Activated naive CD4-positive, alpha-beta T cell treated with anti-CD3 and anti-CD28 coated beads for 36 hours (primary cell): ENCODE data around the gene DLGAP1. TPM values are rescaled to one million over a fixed set of nuclear protein-coding genes. Genes with fewer than 3 reads are reported as not detected.
"Not testable (repeated sequence)": the region's sequence is repeated elsewhere in the genome, so short reads cannot be mapped to it uniquely, and the experiment has no call there.

ENCODE experiments used
- CTCF ChIA-PET: fragments of 350-600 bp; sonication (Branson Sonifier 250); formaldehyde crosslinking; loops from one replicate; lab custom pipeline; 2021; ENCODE audit warnings: antibody characterized with exemption; lab: Charles Lee
- DNase-seq: peaks from one replicate; pipeline ENCODE4 v3.0.0-alpha.2; 2020
- H3K27ac Mint-ChIP-seq: one replicate; pipeline ENCODE4 v1.8.0; 2021; ENCODE audit warnings: mild to moderate bottlenecking, mixed read lengths
- H3K27me3 Mint-ChIP-seq: one replicate; pipeline ENCODE4 v1.8.0; 2021; ENCODE audit warnings: low read depth, mixed read lengths
- H3K36me3 Mint-ChIP-seq: one replicate; pipeline ENCODE4 v1.8.0; 2021; ENCODE audit warnings: low read depth, mixed read lengths
- H3K4me1 Mint-ChIP-seq: one replicate; pipeline ENCODE4 v1.8.0; 2021; ENCODE audit warnings: low read depth, mixed read lengths
- H3K4me3 Mint-ChIP-seq: one replicate; pipeline ENCODE4 v1.8.0; 2021; ENCODE audit warnings: mild to moderate bottlenecking, moderate library complexity, mixed read lengths
- H3K9me3 Mint-ChIP-seq: one replicate; pipeline ENCODE4 v1.8.0; 2021; ENCODE audit warnings: mixed read lengths
- intact Hi-C: fragments of 100-400 bp; cut with micrococcal nuclease; formaldehyde crosslinking; loops from one replicate; pipeline ENCODE4 v1.15.1; 2023
- total RNA-seq, 2 experiments: library from RNA; stranded (reverse); gene quantifications; one replicate each; pipeline ENCODE4 v1.2.3, GENCODE V29; 2021

Gene DLGAP1
- total RNA-seq, 2 experiments from 2014 or later: not detected

- Mint-ChIP-seq H3K4me3 (no peak overlapping the region), H3K4me1 (no peaks in the 10 kb centered on the region), H3K9me3 (no peaks in the 10 kb centered on the region), H3K36me3 (no peaks in the 10 kb centered on the region), H3K27me3 (no peaks in the 10 kb centered on the region), H3K27ac (no peak overlapping the region)
- intact Hi-C loops: no loop called here
- no peak for DNase-seq
- CTCF ChIA-PET: interaction anchor here (1.1 to 2.5 kb wide), 10 partner anchors 9 to 185 kb away, joined by 3 to 8 read pairs (median 5); no protein-coding TSS in a partner anchor
These were observed 972.8 kb downstream of the DLGAP1 start for GRCh38 chr18:3482258-3482657.

- DNase-seq: peak; percentile 50
- H3K36me3 Mint-ChIP-seq: no peaks in the 10 kb centered on the region
- no peak overlapping the region for H3K27ac Mint-ChIP-seq
- H3K9me3 Mint-ChIP-seq: no peaks in the 10 kb centered on the region
- CTCF ChIA-PET: interaction anchor here (1.1 to 2.5 kb wide), 10 partner anchors 8 to 184 kb away, joined by 3 to 8 read pairs (median 5); no protein-coding TSS in a partner anchor
- H3K27me3 Mint-ChIP-seq: no peaks in the 10 kb centered on the region
- intact Hi-C loops: no loop called here
- no peaks in the 10 kb centered on the region for H3K4me1 Mint-ChIP-seq
- H3K4me3 Mint-ChIP-seq: no peak overlapping the region
These were observed 973.4 kb downstream of the DLGAP1 start for GRCh38 chr18:3481696-3482210.

GRCh38 chr18:3480827-3481573 is 974.1 kb downstream of the DLGAP1 start:
- Mint-ChIP-seq H3K9me3 (no peaks in the 10 kb centered on the region), H3K27me3 (no peaks in the 10 kb centered on the region), H3K36me3 (no peaks in the 10 kb centered on the region), H3K4me1 (no peaks in the 10 kb centered on the region), H3K27ac (no peak overlapping the region), H3K4me3 (no peak overlapping the region)
- CTCF ChIA-PET: interaction anchor here (0.7 to 2.5 kb wide), 9 partner anchors 7 to 1676 kb away, joined by 4 to 8 read pairs (median 5); no protein-coding TSS in a partner anchor
- no peak for DNase-seq
- intact Hi-C loops: no loop called here

- intact Hi-C loops: no loop called here
- CTCF ChIA-PET: interaction anchor here (0.6 to 2.5 kb wide), 2 partner anchors 14 to 47 kb away, joined by 3 to 8 read pairs; no protein-coding TSS in a partner anchor
- Mint-ChIP-seq H3K4me1 (no peaks in the 10 kb centered on the region), H3K27ac (no peak overlapping the region), H3K27me3 (no peaks in the 10 kb centered on the region), H3K9me3 (no peaks in the 10 kb centered on the region), H3K36me3 (no peaks in the 10 kb centered on the region), H3K4me3 (no peak overlapping the region)
- no peak for DNase-seq
These were observed 975.1 kb downstream of the DLGAP1 start for GRCh38 chr18:3479978-3480509.

GRCh38 chr18:3478262-3478978 is 976.7 kb downstream of the DLGAP1 start:
- Mint-ChIP-seq H3K4me3 (no peak overlapping the region), H3K27me3 (no peaks in the 10 kb centered on the region), H3K4me1 (peaks cover 3% of the 10 kb centered on the region), H3K9me3 (no peaks in the 10 kb centered on the region), H3K27ac (no peak overlapping the region), H3K36me3 (no peaks in the 10 kb centered on the region)
- CTCF ChIA-PET: interaction anchor here (0.6 to 1.4 kb wide), 4 partner anchors 11 to 111 kb away, joined by 3 to 4 read pairs (median 3); no protein-coding TSS in a partner anchor
- intact Hi-C loops: no loop called here
- no peak for DNase-seq

GRCh38 chr18:3472681-3473544 is 982.2 kb downstream of the DLGAP1 start:
- intact Hi-C loops: loop anchor here (1.0 kb wide), 2 partner anchors 14 to 68 kb away; no protein-coding TSS in a partner anchor
- no peaks in the 10 kb centered on the region for H3K36me3 Mint-ChIP-seq
- no peaks in the 10 kb centered on the region for H3K27me3 Mint-ChIP-seq
- peaks cover 11% of the 10 kb centered on the region for H3K4me1 Mint-ChIP-seq
- no peaks in the 10 kb centered on the region for H3K9me3 Mint-ChIP-seq
- peak; percentile 44 for DNase-seq
- CTCF ChIA-PET: interaction anchor here (0.6 to 2.2 kb wide), 4 partner anchors 9 to 193 kb away, joined by 3 to 6 read pairs (median 4); no protein-coding TSS in a partner anchor
- H3K4me3 Mint-ChIP-seq: no peak overlapping the region
- no peak overlapping the region for H3K27ac Mint-ChIP-seq

GRCh38 chr18:3472121-3472520 is 983.0 kb downstream of the DLGAP1 start:
- CTCF ChIA-PET: interaction anchor here (0.5 to 0.6 kb wide), 2 partner anchors 20 to 146 kb away, joined by 3 read pairs; no protein-coding TSS in a partner anchor
- intact Hi-C loops, DNase-seq: not testable (repeated sequence)

GRCh38 chr18:3471141-3471648 is 983.9 kb downstream of the DLGAP1 start:
- intact Hi-C loops: no loop called here
- peaks cover 24% of the 10 kb centered on the region for H3K4me1 Mint-ChIP-seq
- CTCF ChIA-PET: interaction anchor here (0.5 to 1.0 kb wide), 2 partner anchors 24 to 114 kb away, joined by 3 read pairs; no protein-coding TSS in a partner anchor
- no peaks in the 10 kb centered on the region for H3K36me3 Mint-ChIP-seq
- no peak for DNase-seq
- no peaks in the 10 kb centered on the region for H3K27me3 Mint-ChIP-seq
- H3K27ac Mint-ChIP-seq: no peak overlapping the region
- no peak overlapping the region for H3K4me3 Mint-ChIP-seq
- H3K9me3 Mint-ChIP-seq: no peaks in the 10 kb centered on the region

More at GRCh38 chr18:3472121-3472520, 983.0 kb downstream of the DLGAP1 start:
- H3K27me3 Mint-ChIP-seq, H3K9me3 Mint-ChIP-seq, H3K4me3 Mint-ChIP-seq, H3K36me3 Mint-ChIP-seq, H3K27ac Mint-ChIP-seq: not testable (repeated sequence)
- H3K4me1 Mint-ChIP-seq: peaks cover 15% of the 10 kb centered on the region

GRCh38 chr18:3468833-3469232 is 986.3 kb downstream of the DLGAP1 start:
- Mint-ChIP-seq H3K27ac (no peak overlapping the region), H3K27me3 (no peaks in the 10 kb centered on the region), H3K9me3 (no peaks in the 10 kb centered on the region), H3K4me3 (no peak overlapping the region), H3K4me1 (peaks cover 29% of the 10 kb centered on the region), H3K36me3 (no peaks in the 10 kb centered on the region)
- no peak for DNase-seq
- CTCF ChIA-PET: interaction anchor here (0.7 to 1.2 kb wide), 3 partner anchors 14 to 117 kb away, joined by 3 to 4 read pairs (median 4); no protein-coding TSS in a partner anchor
- intact Hi-C loops: no loop called here

GRCh38 chr18:3468066-3468705 is 986.9 kb downstream of the DLGAP1 start:
- CTCF ChIA-PET: interaction anchor here (1.1 to 2.9 kb wide), 3 partner anchors 14 to 118 kb away, joined by 4 to 16 read pairs (median 4); no protein-coding TSS in a partner anchor
- H3K4me3 Mint-ChIP-seq: no peak overlapping the region
- DNase-seq: no peak
- H3K9me3 Mint-ChIP-seq: no peaks in the 10 kb centered on the region
- H3K27me3 Mint-ChIP-seq: no peaks in the 10 kb centered on the region
- intact Hi-C loops: no loop called here
- peaks cover 25% of the 10 kb centered on the region for H3K4me1 Mint-ChIP-seq
- H3K27ac Mint-ChIP-seq: no peak overlapping the region
- no peaks in the 10 kb centered on the region for H3K36me3 Mint-ChIP-seq
